ENCODE data around the gene RTKN2.
"Not testable (repeated sequence)": the region's sequence is repeated elsewhere in the genome, so short reads cannot be mapped to it uniquely, and the experiment has no call there.

The RTKN2 gene

DNA sequence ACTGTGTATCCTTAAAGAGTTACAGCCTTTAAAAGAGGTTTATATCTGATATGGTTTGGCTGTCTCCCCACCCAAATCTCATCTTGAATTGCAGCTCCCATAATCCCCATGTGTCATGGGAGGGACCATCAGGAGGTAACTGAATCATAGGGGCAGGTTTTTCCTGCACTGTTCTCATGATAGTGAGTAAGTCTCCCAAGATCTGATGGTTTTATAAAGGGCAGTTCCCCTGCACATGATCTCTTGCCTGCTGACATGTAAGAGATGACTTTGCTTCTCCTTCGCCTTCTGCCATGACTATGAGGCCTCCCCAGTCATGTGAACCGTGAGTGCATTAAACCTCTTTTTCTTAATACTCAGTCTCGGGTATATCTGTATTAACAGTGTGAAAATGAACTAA lies 9.7 kb downstream of the RTKN2 start:
- no peak for DNase-seq

DNA sequence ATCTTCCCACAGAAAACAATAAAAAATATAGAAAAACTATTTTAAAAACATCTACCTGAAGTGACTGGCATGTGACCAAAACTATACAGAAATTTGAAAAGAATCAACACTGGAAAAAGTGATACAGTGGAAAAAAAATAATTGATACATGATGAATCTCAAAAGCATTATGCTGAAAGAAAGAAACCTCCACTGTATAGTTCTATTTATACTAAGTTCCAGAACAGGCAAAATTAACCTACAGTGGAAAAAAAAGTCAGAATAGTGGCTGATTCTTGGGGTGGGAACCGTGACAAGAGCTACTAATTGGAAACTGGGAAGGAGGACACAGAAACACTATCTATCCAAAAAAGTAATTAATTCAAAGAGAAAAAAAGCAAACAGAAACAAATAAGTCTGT lies 14.9 kb downstream of the RTKN2 start:
- no peak for DNase-seq

DNA sequence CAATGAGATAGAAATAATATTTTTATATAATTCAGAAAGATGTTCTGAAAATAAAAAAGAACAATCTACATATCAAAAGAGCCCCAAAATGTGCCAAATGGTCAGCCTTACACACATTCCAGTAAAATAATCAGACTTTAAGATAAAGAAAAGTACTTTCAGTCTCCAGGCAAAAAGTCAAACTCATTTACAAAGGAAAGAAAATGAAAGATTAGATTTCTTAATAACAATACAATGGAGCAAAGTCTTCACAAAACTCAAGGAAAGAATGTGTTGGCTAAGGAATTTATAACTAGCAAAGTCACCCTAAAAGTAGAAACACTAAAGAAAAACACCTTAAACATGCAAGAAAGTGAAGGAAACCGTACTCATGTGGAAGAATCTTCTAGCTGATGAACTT lies 16.6 kb downstream of the RTKN2 start:
- DNase-seq: no peak

DNA sequence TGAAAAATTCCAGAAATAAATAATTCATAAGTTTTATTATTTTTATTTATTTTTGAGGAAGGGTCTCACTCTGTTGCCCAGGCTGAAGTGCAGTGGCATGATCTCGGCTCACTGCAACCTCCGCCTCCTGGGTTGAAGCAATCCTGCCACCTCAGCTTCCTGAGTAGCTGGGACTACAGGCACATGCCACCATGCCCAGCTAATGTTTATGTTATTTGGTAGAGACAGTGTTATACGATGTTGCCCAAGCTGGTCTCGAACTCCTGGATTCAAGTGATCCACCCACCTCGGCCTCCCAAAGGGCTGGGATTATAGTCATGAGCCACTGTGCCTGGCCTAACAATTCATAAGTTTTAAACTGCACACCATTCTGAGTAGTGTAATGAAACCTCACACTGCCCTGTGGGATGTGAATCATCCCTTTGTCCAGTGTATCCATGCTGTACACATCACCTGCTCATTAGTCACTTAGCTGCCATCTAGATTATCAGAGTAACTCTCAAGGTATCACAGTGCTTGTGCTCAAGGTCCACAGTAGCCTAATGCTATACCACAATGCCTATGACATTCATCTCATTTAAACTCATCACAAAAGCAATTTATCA lies 17.9 kb downstream of the RTKN2 start:
- DNase-seq: no peak

DNA sequence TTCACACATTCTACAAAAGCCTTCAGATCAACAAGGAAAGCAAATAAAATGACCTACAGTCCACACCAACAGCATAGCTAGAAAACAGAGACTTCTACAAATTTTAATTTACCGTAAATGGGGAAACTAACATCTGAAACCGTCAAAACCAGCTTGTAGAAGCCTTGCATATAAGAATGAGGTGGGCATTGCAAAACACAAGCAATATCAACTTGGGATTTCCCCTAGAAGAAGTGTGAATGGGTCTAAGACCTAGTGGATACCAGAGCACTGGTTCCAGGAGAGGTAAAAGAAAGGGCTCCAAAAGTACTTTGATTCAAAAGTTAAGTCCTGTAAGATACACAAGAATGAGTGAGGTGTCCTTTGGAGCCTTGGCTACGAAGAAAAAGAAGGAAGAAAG lies 18.7 kb downstream of the RTKN2 start:
- DNase-seq: no peak

DNA sequence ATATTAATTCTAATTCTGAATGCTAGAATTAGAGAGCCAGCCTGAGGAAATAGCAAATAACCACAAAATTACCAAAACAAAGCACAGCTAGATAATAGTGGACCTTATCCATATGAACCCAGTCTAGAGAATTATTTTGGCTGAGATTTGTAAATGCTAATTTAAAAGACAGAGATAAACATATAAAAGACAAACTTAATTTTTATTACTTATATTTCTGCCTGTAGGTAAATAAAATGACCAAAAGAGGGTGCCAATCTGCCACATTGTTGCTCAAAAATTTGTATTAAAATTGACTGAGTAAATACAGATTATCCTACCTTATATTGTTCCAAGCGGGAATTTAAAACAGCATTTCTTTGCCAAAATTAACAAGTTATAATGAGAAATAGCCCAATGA lies 20.2 kb downstream of the RTKN2 start:
- DNase-seq: no peak

DNA sequence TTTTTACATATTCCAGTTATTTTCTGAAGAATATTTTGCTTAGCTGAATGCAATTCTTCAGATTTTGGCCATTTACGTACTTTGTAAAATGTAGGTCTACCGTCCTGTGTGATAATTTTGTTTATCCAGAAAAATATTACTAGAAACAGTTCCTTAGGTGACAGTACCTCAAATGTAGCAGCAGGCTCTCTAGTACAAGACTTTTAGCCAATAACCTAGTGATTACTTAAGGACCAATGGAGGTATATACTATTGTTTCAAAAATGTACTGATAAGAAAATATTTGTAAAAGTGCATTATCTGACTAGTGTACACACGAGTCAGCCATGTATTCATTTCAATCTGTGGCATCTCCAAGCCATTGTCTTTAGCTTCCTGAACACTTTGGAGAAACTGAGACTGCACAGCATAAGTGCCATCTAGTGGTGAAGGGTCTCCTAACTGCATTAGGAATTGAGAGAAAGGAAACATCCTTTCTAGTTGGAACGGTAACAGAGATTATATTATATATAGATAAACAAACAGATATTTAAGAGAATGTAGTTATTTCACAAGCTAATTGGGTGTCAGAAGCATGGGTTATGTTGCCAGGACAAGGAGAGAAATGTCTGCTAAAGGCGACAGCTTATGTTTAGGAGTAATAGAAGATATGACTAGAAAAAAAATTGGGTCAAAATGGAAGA lies 23.7 kb downstream of the RTKN2 start:
- peak; percentile 61 for DNase-seq

DNA sequence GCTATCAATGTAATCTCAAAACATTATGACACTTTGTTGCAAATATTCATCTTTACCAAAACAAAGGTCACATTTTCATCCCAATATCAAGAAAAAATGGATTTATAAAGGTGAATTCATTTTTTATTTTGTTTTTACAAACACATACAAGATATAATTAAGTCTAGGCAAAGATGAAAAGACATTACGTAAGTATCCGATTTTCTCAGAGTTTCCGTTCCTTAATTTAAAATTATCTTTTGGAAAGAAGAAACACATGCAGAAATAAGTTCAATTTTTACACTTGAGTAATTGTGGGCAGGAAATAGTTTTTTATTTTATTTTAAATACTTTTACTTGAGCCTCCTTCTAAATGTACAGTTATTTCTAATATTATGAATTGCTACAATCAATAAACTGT lies 24.6 kb downstream of the RTKN2 start:
- no peak for DNase-seq

DNA sequence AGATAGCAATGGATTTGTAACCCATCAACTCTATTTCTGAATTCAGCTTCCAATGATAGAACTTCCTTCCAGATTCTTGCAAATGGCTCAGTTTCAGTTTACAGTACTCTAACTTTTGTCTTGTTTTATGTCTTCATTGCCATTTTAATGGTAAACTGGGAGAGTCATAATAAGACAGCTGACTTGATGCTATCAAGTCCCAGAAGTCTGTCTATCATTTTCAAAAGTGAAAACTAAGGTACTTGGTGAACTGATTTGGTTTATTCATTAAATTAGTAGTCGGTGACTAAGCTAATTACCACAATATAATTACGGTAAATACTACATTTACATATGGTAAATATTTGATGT lies 25.0 kb downstream of the RTKN2 start:
- DNase-seq: no peak

DNA sequence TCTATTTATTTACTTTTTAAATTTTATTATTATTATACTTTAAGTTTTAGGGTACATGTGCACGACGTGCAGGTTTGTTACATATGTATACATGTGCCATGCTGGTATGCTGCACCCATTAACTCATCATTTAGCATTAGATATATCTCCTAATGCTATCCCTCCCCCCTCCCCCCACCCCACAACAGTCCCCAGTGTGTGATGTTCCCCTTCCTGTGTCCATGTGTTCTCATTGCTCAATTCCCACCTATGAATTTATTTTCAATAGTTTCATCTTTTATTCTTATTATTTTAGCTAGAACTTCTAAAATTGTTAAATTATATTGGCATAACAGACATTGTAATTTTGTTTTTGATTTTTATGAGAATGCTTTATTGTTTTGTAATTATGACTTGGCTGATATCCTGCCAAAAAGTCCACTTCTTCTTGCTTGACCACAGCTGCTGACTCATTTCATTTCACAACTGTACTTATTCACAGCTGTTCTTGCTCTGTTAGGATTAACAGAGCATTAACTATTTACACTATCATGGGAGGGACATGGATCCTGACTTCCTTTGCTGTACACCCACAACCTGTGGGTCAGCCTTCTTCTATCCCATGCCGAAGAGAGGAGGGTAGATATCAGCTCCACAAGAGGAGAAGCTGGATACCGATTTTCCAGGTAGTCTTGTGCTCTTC lies 25.5 kb downstream of the RTKN2 start:
- not testable (repeated sequence) for DNase-seq

DNA sequence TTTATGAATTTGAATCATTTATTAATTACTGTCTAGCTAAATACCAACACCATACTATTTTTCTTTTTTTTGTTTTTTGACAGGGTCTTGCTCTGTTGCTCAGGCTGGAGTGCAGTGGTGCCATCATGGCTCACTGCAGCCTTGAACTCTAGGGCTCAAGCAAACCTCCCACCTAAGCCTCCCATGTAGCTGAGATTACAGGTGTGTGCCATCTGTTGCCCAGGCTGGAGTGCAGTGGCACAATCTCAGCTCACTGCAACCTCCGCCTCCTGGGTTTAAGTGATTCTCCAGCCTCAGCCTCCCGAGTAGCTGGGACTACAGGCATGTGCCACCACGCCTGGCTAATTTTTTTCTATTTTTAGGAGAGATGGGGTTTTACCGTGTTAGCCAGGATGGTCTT lies 27.1 kb downstream of the RTKN2 start:
- DNase-seq: not testable (repeated sequence)

DNA sequence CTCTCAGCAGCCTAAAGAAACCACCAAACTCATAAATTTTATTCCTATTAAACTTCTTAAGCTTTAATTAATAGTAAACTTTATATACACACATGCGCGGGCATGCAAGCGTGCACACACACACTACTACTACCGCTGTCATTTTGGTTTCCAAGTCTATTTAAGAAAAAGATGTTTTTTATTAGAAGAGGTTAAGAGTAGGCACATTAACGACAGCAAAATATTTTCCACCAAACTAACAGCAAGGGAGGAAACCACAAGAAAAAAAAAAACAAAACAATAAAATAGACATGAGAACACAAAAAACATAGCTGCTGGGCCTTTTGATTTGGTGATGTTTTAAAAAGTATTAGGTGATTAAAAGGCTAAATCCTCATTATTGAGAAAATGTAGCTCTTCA lies 28.6 kb downstream of the RTKN2 start:
- DNase-seq: peak; percentile 17

DNA sequence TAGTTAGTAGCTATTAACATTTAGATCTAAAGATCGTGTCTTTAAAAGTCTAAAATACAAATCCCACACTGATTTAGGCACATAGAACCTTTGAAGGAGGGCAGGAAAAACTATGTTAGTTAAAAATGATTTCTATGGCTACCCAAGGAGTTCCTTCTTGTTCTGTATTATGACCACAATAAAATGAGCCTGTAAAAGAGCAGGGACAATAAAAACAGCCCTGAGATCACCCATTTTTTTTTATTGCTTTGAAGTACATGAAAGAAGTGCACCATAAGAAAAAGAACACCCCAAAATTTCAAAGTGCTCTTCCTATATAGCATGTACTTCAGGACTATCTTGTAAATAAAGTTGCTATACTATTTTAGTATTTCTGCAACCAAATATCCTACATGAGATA lies 29.8 kb downstream of the RTKN2 start:
- no peak for DNase-seq

DNA sequence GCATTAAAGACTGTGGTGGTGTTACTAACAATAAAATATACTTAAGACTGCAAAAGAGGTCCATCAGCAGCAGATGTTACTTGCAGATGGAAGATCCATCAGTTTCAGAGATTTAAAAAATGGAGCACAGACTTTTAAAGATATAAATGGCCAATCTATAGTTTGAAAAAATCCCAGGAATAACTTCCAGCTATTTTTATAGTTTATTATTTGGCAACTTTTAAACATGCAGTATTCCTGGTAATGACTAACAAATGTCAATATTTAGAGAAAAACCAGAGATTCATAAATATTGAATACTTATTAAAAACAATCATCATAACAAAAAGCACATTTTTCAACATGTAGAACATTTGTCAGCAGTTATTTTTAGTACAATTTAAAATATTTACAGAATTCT lies 30.7 kb downstream of the RTKN2 start:
- no peak for DNase-seq

DNA sequence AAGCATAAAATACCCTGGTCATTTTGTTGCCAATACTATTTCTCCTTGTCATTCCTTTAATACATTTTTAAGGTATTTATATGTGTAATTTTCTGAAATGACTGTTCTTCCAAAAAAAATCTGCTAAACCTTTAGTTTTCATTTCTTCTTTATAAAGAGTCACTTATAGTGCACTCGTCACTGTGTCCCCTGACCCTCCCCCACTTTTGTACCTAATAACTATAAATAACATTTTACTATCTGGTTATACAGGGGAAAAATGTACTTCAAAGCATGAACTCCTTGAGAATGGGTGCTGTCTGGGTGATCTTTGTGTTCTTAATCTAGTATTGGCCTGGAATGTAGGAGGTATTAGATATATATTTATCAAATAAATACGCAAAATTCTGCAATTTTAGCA lies 31.1 kb downstream of the RTKN2 start:
- no peak for DNase-seq

DNA sequence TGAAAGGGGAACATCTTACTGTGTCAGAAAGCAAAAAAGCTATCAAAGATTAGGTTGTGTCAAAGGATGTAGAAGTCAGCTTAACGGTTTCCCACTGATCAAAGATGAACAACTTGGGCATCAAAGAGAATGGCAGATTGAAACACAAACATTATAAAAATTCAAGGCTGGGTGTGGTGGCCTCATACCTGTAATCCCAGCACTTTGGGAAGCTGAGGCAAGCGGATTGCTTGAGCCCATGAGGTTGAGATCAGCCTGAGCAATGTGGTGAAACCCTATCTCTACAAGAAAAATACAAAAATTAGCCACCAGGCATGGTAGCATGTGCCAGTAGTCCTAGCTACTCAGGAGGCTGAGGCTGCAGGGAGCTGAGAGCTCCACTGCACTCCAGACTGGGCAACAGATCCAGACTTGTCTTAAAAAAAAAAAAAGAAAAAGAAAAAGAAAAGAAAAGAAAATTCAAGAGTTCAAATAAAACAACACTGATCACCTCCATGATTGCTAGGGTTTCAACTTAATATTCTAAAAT lies 34.5 kb downstream of the RTKN2 start:
- DNase-seq: no peak

DNA sequence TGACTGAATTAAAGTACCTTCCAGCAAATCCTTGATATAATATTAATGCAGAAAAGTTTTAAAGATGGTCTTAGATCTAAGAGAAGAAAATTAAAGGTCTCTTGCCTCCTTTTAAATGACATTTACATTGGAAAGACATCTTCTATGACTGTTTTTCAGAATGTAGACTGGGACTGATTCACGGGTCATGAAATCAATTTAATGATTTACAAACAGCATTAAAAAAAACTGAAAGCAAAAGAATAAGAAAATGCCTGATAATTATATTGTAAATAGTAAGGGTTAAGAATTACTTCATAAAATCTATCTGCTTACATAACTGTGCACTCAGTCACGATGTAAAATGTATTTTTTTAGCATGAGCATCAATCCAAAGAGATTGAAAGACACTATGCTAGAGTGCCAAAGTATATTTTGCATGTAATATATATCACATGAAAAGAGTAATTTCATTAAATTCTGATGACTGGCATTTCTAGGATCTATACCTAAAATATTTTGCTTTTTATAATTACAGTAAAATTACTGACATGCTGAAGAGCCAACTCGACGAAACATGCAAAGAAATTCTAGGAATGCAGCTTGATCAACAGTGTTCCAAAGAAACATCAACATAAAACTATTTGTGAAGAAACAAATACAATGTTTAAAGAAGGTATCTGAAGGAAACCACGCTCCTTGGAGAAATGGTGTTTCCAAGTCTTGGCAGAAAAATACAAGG lies 35.1 kb downstream of the RTKN2 start:
- no peak for DNase-seq

DNA sequence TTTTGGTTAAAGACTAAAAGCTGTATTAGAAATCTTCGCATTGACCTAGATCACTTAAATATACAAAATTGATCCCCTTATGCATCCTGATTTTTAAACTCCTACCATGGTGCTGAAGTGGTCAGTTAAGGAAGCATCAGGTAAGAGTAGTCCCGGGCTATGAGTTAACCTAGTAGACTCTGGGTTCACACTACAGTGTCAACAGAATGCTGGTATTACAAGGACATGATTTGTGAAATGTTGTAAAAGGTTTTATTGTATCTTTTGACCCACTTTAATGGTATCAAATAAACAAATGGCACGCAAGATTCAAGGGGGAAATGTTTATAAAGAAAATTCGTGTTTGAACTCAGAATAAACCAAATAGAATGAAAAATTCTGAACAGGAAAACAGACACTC lies 36.8 kb downstream of the RTKN2 start:
- DNase-seq: no peak

DNA sequence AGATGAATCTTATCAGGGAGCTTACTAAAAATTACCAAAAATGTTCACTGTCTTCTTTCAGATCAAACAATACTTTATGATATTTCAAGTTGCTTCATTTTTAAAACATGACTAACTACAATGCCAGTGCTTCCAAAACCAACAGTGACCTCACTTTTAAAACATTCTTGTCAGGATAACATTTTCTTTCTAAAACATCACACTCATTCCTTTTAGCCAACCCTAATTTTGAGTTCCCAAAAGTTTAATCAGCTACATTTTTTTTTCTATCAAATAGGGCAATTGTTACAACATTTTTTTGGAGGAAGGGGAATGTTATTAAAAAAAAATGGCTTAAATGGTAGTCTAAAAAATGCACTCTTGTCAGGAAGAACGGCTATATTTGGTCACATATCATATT lies 37.3 kb downstream of the RTKN2 start:
- no peak for DNase-seq

DNA sequence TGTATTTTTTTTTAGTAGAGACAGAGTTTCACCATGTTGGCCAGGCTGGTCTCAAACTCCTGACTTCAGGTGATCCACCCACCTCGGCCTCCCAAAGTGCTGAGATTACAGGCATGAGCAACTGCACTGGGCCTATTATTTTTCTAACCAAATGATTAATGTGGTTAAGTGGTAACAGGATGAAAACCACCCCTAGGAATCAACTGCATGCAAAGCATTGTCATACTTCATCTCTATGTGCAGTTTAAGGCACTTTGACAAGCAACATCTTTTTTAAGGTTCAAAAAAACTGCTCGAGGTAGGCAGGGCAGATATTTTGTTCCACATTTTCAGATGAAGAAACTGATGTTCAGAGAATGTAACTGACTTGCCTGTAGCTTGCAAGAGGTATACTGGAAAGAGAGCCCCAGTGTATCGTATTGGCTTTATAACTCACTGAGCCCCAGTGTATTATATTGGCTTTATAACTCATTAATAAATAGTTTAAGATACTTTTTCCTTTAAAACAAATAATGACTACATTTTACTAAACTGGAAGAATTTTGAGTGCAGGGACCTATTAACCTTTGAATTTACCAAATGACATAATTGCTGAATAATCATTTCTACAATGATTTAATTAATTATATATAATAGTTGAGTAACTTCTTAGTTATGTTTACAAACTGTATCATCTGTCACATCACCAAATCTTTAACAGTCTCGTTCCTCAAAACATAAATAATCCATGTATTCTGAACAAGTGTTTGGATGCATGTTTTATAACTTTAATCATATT lies 38.1 kb downstream of the RTKN2 start:
- DNase-seq: peak; percentile 23

DNA sequence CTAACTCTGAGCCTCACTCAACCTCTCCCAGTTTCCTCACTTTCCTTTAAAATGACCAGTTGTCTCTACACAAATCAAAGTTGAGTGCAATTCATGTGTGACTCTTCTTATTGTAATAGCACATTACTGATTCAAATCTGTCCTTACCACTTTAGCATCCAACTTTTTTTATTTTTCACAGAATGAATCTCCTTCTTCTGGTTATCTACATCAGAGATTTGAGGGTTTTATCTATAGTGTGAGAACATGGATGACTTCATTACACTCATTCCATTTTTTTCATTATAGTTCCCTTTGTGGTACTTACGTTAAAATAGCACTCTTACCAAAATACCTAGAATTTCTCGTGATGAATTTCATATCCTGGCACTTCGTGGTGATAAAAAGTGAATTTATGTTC lies 43.3 kb downstream of the RTKN2 start:
- no peak for DNase-seq

DNA sequence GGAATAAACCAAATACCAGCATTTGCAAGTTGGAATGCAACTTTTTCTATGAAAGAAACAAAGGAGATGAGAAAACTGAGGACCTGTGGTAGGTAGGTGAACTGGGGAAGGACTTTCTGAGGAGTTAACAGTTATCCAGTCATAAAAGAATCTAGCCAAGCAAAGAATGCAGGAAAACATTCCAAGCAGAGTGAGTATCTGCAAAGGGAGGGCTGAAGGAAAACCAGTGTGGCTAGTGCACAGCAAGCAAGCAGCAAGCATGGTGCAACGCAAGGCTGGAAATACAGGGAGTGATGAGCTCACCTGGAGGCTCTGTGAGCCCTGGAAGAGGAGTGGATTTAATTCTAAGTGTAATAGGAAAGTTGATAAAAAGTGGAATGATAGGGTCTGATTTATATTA lies 44.0 kb downstream of the RTKN2 start:
- DNase-seq: no peak

DNA sequence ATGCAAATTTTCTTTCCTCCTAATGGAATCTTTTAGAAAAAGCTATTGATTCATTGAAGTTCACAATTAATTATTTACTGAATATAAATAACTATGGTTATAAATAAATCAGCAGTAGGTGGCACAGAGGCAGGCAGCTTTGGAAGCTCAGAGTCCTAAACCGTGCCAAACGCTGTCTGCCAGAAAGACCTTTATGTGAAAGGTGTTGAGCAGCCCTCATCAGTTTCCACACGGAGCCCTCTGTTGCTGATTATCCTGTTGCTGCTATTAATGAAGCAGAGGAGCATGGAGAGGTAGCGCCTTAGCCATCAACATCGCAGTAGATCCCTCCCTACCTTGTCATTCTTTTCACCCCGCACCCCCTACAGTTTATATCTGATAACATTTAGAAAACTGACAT lies 51.0 kb downstream of the RTKN2 start:
- no peak for DNase-seq
